ENCODE measurements around the gene TRIM2.

DNA sequence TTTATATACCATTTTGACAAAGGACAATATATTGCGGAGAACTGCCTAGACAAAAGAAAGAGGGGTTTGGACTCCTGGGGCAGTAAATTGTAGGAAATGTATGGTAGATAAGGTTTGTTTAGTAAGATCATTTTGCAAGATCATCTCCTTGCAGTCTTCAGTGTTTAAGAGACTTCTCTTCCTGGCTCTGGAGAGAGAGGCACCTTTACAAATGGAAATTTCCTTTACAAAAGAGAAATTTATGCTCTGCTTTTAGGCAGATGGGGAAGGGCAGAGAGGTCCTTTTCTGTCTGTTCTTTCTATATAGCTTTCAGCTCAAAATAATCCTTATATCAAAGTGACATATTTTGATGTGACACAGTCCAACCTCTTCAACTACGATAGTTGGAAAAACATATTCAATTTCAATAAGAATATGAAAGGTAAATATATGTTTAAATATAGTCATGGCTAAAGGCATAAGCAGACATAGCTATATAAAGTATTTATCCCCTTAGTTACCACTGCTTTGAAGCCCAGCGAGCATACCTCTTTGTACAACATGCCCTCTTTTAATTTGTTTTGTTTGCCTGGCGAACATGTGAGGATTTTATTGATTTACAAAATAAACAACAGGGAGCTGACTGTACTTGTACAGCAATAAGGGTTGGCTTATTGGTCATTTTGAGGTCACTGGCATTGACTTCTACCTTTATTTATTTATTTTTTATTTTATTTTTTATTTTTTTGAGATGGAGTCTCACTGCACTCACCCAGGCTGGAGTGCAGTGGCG, 65.2 kb downstream of the TRIM2 start:
- TF ChIP-seq, protein P1, sequence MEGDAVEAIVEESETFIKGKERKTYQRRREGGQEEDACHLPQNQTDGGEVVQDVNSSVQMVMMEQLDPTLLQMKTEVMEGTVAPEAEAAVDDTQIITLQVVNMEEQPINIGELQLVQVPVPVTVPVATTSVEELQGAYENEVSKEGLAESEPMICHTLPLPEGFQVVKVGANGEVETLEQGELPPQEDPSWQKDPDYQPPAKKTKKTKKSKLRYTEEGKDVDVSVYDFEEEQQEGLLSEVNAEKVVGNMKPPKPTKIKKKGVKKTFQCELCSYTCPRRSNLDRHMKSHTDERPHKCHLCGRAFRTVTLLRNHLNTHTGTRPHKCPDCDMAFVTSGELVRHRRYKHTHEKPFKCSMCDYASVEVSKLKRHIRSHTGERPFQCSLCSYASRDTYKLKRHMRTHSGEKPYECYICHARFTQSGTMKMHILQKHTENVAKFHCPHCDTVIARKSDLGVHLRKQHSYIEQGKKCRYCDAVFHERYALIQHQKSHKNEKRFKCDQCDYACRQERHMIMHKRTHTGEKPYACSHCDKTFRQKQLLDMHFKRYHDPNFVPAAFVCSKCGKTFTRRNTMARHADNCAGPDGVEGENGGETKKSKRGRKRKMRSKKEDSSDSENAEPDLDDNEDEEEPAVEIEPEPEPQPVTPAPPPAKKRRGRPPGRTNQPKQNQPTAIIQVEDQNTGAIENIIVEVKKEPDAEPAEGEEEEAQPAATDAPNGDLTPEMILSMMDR (optimal IDR thresholded peaks at IDR 0.05 in 1 of 3, IDR thresholded peaks at IDR 0.05 in 1 of 3, conservative IDR thresholded peaks at IDR 0.05 in 1 of 3; ENCODE audit: extremely low read depth in 1 of 3, insufficient read depth in 2 of 3, low read length in 3 of 3): no peak
- no peak for TF ChIP-seq EZH2 (IDR thresholded peaks at IDR 0.05; ENCODE audit: low read length)
